Measurements from ENCODE around the gene NRDC.
"Not testable (repeated sequence)": the region's sequence is repeated elsewhere in the genome, so short reads cannot be mapped to it uniquely, and the experiment has no call there.

Gene NRDC

GRCh38 chr1:51839094-51839493, 39.4 kb downstream of the NRDC start:
- Histone ChIP-seq H3K4me3 (ENCODE audit: low read length) (no peak overlapping the region), H3K36me3 (ENCODE audit: control insufficient read depth, low read depth, low read length) (peaks cover 42% of the 10 kb centered on the region), H3K4me1 (ENCODE audit: control insufficient read depth, low read depth, low read length) (peaks cover 6% of the 10 kb centered on the region), H3K9me3 (ENCODE audit: control insufficient read depth, low read depth, low read length) (no peaks in the 10 kb centered on the region), H3K27me3 (ENCODE audit: control insufficient read depth, insufficient read depth, low read length) (no peaks in the 10 kb centered on the region), H3K9ac (ENCODE audit: low read length) (no peak overlapping the region), H3K27ac (ENCODE audit: low read length) (no peak overlapping the region)

GRCh38 chr1:51837243-51837642, 41.3 kb downstream of the NRDC start:
- H3K9me3 ChIP-seq (ENCODE audit: control insufficient read depth, low read depth, low read length): no peaks in the 10 kb centered on the region
- H3K27ac ChIP-seq (ENCODE audit: low read length): no peak overlapping the region
- peaks cover 49% of the 10 kb centered on the region for H3K36me3 ChIP-seq (ENCODE audit: control insufficient read depth, low read depth, low read length)
- no peak overlapping the region for H3K9ac ChIP-seq (ENCODE audit: low read length)
- H3K4me1 ChIP-seq (ENCODE audit: control insufficient read depth, low read depth, low read length): no peaks in the 10 kb centered on the region
- H3K4me3 ChIP-seq (ENCODE audit: low read length): no peak overlapping the region
- no peaks in the 10 kb centered on the region for H3K27me3 ChIP-seq (ENCODE audit: control insufficient read depth, insufficient read depth, low read length)

GRCh38 chr1:51833700-51834099, 44.8 kb downstream of the NRDC start:
- H3K27me3 ChIP-seq (ENCODE audit: control insufficient read depth, insufficient read depth, low read length): no peaks in the 10 kb centered on the region
- H3K36me3 ChIP-seq (ENCODE audit: control insufficient read depth, low read depth, low read length): peaks cover 48% of the 10 kb centered on the region
- H3K4me1 ChIP-seq (ENCODE audit: control insufficient read depth, low read depth, low read length): no peaks in the 10 kb centered on the region
- H3K9ac ChIP-seq (ENCODE audit: low read length): no peak overlapping the region
- no peak overlapping the region for H3K27ac ChIP-seq (ENCODE audit: low read length)
- no peaks in the 10 kb centered on the region for H3K9me3 ChIP-seq (ENCODE audit: control insufficient read depth, low read depth, low read length)
- no peak overlapping the region for H3K4me3 ChIP-seq (ENCODE audit: low read length)

GRCh38 chr1:51829058-51829457, 49.5 kb downstream of the NRDC start:
- Histone ChIP-seq H3K9me3 (ENCODE audit: control insufficient read depth, low read depth, low read length) (no peaks in the 10 kb centered on the region), H3K36me3 (ENCODE audit: control insufficient read depth, low read depth, low read length) (peaks cover 40% of the 10 kb centered on the region), H3K27ac (ENCODE audit: low read length) (no peak overlapping the region), H3K4me3 (ENCODE audit: low read length) (no peak overlapping the region), H3K27me3 (ENCODE audit: control insufficient read depth, insufficient read depth, low read length) (no peaks in the 10 kb centered on the region), H3K4me1 (ENCODE audit: control insufficient read depth, low read depth, low read length) (no peaks in the 10 kb centered on the region), H3K9ac (ENCODE audit: low read length) (no peak overlapping the region)

- H3K9ac ChIP-seq (ENCODE audit: low read length): no peak overlapping the region
- peaks cover 41% of the 10 kb centered on the region for H3K36me3 ChIP-seq (ENCODE audit: control insufficient read depth, low read depth, low read length)
- no peak overlapping the region for H3K4me3 ChIP-seq (ENCODE audit: low read length)
- H3K27ac ChIP-seq (ENCODE audit: low read length): no peak overlapping the region
- no peaks in the 10 kb centered on the region for H3K9me3 ChIP-seq (ENCODE audit: control insufficient read depth, low read depth, low read length)
- no peaks in the 10 kb centered on the region for H3K27me3 ChIP-seq (ENCODE audit: control insufficient read depth, insufficient read depth, low read length)
- H3K4me1 ChIP-seq (ENCODE audit: control insufficient read depth, low read depth, low read length): no peaks in the 10 kb centered on the region
Observed at GRCh38 chr1:51819810-51820209, 58.7 kb downstream of the NRDC start.

GRCh38 chr1:51819021-51819420, 59.5 kb downstream of the NRDC start:
- not testable (repeated sequence) for H3K27ac ChIP-seq (ENCODE audit: low read length); H3K4me1 ChIP-seq (ENCODE audit: control insufficient read depth, low read depth, low read length); H3K9me3 ChIP-seq (ENCODE audit: control insufficient read depth, low read depth, low read length); H3K4me3 ChIP-seq (ENCODE audit: low read length); H3K9ac ChIP-seq (ENCODE audit: low read length); H3K27me3 ChIP-seq (ENCODE audit: control insufficient read depth, insufficient read depth, low read length)
- H3K36me3 ChIP-seq (ENCODE audit: control insufficient read depth, low read depth, low read length): peaks cover 44% of the 10 kb centered on the region

- no peak overlapping the region for H3K4me3 ChIP-seq (ENCODE audit: low read length)
- H3K27ac ChIP-seq (ENCODE audit: low read length): no peak overlapping the region
- H3K36me3 ChIP-seq (ENCODE audit: control insufficient read depth, low read depth, low read length): peaks cover 49% of the 10 kb centered on the region
- no peaks in the 10 kb centered on the region for H3K9me3 ChIP-seq (ENCODE audit: control insufficient read depth, low read depth, low read length)
- no peak overlapping the region for H3K9ac ChIP-seq (ENCODE audit: low read length)
- no peaks in the 10 kb centered on the region for H3K27me3 ChIP-seq (ENCODE audit: control insufficient read depth, insufficient read depth, low read length)
- no peaks in the 10 kb centered on the region for H3K4me1 ChIP-seq (ENCODE audit: control insufficient read depth, low read depth, low read length)
Observed at GRCh38 chr1:51818487-51818886, 60.0 kb downstream of the NRDC start.

- Histone ChIP-seq H3K4me1 (ENCODE audit: control insufficient read depth, low read depth, low read length) (no peaks in the 10 kb centered on the region), H3K9ac (ENCODE audit: low read length) (no peak overlapping the region), H3K36me3 (ENCODE audit: control insufficient read depth, low read depth, low read length) (peaks cover 49% of the 10 kb centered on the region), H3K27ac (ENCODE audit: low read length) (no peak overlapping the region), H3K27me3 (ENCODE audit: control insufficient read depth, insufficient read depth, low read length) (no peaks in the 10 kb centered on the region), H3K4me3 (ENCODE audit: low read length) (no peak overlapping the region), H3K9me3 (ENCODE audit: control insufficient read depth, low read depth, low read length) (no peaks in the 10 kb centered on the region)
Observed at GRCh38 chr1:51814513-51814912, 64.0 kb downstream of the NRDC start.

GRCh38 chr1:51799372-51799771, 79.2 kb downstream of the NRDC start:
- Histone ChIP-seq H3K36me3 (ENCODE audit: control insufficient read depth, low read depth, low read length) (peaks cover 71% of the 10 kb centered on the region), H3K4me1 (ENCODE audit: control insufficient read depth, low read depth, low read length) (no peaks in the 10 kb centered on the region), H3K9me3 (ENCODE audit: control insufficient read depth, low read depth, low read length) (no peaks in the 10 kb centered on the region), H3K27me3 (ENCODE audit: control insufficient read depth, insufficient read depth, low read length) (no peaks in the 10 kb centered on the region), H3K4me3 (ENCODE audit: low read length) (no peak overlapping the region), H3K27ac (ENCODE audit: low read length) (no peak overlapping the region), H3K9ac (ENCODE audit: low read length) (no peak overlapping the region)

- no peak overlapping the region for H3K9ac ChIP-seq (ENCODE audit: low read length)
- H3K27me3 ChIP-seq (ENCODE audit: control insufficient read depth, insufficient read depth, low read length): no peaks in the 10 kb centered on the region
- H3K9me3 ChIP-seq (ENCODE audit: control insufficient read depth, low read depth, low read length): no peaks in the 10 kb centered on the region
- H3K4me1 ChIP-seq (ENCODE audit: control insufficient read depth, low read depth, low read length): no peaks in the 10 kb centered on the region
- H3K36me3 ChIP-seq (ENCODE audit: control insufficient read depth, low read depth, low read length): peaks cover 77% of the 10 kb centered on the region
- H3K4me3 ChIP-seq (ENCODE audit: low read length): no peak overlapping the region
- H3K27ac ChIP-seq (ENCODE audit: low read length): no peak overlapping the region
Observed at GRCh38 chr1:51794868-51795267, 83.7 kb downstream of the NRDC start.

GRCh38 chr1:51794260-51794659, 84.3 kb downstream of the NRDC start:
- Histone ChIP-seq H3K27me3 (ENCODE audit: control insufficient read depth, insufficient read depth, low read length) (no peaks in the 10 kb centered on the region), H3K27ac (ENCODE audit: low read length) (no peak overlapping the region), H3K9me3 (ENCODE audit: control insufficient read depth, low read depth, low read length) (no peaks in the 10 kb centered on the region), H3K9ac (ENCODE audit: low read length) (no peak overlapping the region), H3K4me1 (ENCODE audit: control insufficient read depth, low read depth, low read length) (no peaks in the 10 kb centered on the region), H3K4me3 (ENCODE audit: low read length) (no peak overlapping the region), H3K36me3 (ENCODE audit: control insufficient read depth, low read depth, low read length) (peaks cover 77% of the 10 kb centered on the region)

GRCh38 chr1:51792864-51793263, 85.7 kb downstream of the NRDC start:
- Histone ChIP-seq H3K4me1 (ENCODE audit: control insufficient read depth, low read depth, low read length) (no peaks in the 10 kb centered on the region), H3K27ac (ENCODE audit: low read length) (no peak overlapping the region), H3K9me3 (ENCODE audit: control insufficient read depth, low read depth, low read length) (no peaks in the 10 kb centered on the region), H3K9ac (ENCODE audit: low read length) (no peak overlapping the region), H3K4me3 (ENCODE audit: low read length) (no peak overlapping the region), H3K36me3 (ENCODE audit: control insufficient read depth, low read depth, low read length) (peaks cover 81% of the 10 kb centered on the region), H3K27me3 (ENCODE audit: control insufficient read depth, insufficient read depth, low read length) (no peaks in the 10 kb centered on the region)
